Measurements from ENCODE around the gene GTF3C1. TPM values are rescaled to one million over a fixed set of nuclear protein-coding genes. Genes with fewer than 3 reads are reported as not detected.

The GTF3C1 gene
- total RNA-seq, 2 donors from 2014 or later = 164 to 233 TPM

DNA sequence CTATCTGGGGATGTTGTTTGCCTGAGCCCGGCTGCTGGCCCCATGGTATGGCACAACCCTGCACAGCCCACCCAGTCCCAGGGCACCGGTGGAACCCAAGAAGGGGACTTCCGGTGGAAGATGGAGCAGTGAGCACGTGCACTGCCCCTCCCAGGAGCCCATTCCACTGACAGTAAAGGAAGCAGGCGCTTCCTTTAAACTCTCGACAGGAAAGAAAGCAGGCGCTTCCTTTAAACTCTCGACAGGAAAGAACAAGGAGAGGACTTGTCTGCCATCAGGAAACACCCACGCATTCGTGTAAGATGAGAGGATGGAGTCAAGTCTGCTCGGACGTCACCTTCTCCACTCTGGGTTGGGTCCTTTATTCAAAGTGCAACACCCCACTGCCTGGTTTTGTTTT is 94.0 kb downstream of the GTF3C1 start:
- Histone ChIP-seq H3K9me3 (no peaks in the 10 kb centered on the region), H3K36me3 (no peaks in the 10 kb centered on the region), H3K27me3 (replicated peaks; ENCODE audit: insufficient read depth) (no peaks in the 10 kb centered on the region), H3K27ac (no peak overlapping the region), H3K4me1 (replicated peaks) (no peaks in the 10 kb centered on the region), H3K4me3 (no peak overlapping the region)
- no peak for TF ChIP-seq CTCF (IDR thresholded peaks at IDR 0.05)
- TF ChIP-seq POLR2A (IDR thresholded peaks at IDR 0.05) = no peak
- TF ChIP-seq POLR2AphosphoS5 (IDR thresholded peaks at IDR 0.05) = no peak
- no peak for DNase-seq (ENCODE audit: low spot score)
- intact Hi-C loops (cut with DNase I) = loop anchor here (5.0 kb wide), 3 partner anchors 88 to 298 kb away; no protein-coding TSS in a partner anchor
- 42% methylated on average over 12 of the region's 12 CpGs for WGBS

GRCh38 chr16:27453494-27453825 is 96.3 kb downstream of the GTF3C1 start:
- Histone ChIP-seq H3K4me3 (no peak overlapping the region), H3K36me3 (no peaks in the 10 kb centered on the region), H3K27me3 (replicated peaks; ENCODE audit: insufficient read depth) (no peaks in the 10 kb centered on the region), H3K9me3 (no peaks in the 10 kb centered on the region), H3K27ac (no peak overlapping the region), H3K4me1 (replicated peaks) (no peaks in the 10 kb centered on the region)
- no peak for DNase-seq (ENCODE audit: low spot score)
- TF ChIP-seq CTCF (IDR thresholded peaks at IDR 0.05) (no peak), POLR2AphosphoS5 (IDR thresholded peaks at IDR 0.05) (no peak), POLR2A (IDR thresholded peaks at IDR 0.05) (no peak)
- intact Hi-C loops (cut with DNase I) = no loop called here
- 100% methylated on average over 3 of the region's 3 CpGs for WGBS

GRCh38 chr16:27452569-27453493 is 96.9 kb downstream of the GTF3C1 start:
- Histone ChIP-seq H3K4me3 (no peak overlapping the region), H3K9me3 (no peaks in the 10 kb centered on the region), H3K36me3 (no peaks in the 10 kb centered on the region), H3K27ac (no peak overlapping the region), H3K27me3 (replicated peaks; ENCODE audit: insufficient read depth) (no peaks in the 10 kb centered on the region), H3K4me1 (replicated peaks) (no peaks in the 10 kb centered on the region)
- no peak for DNase-seq (ENCODE audit: low spot score)
- TF ChIP-seq POLR2AphosphoS5 (IDR thresholded peaks at IDR 0.05) = no peak
- 76% methylated on average over 16 of the region's 16 CpGs for WGBS
- intact Hi-C loops (cut with DNase I) = no loop called here

- H3K27ac ChIP-seq = no peak overlapping the region
- H3K9me3 ChIP-seq = no peaks in the 10 kb centered on the region
- intact Hi-C loops (cut with DNase I) = no loop called here
- no peaks in the 10 kb centered on the region for H3K4me1 ChIP-seq (replicated peaks)
- 8% methylated on average over 5 of the region's 5 CpGs for WGBS
- TF ChIP-seq POLR2A (IDR thresholded peaks at IDR 0.05) = no peak
- TF ChIP-seq CTCF (IDR thresholded peaks at IDR 0.05) = no peak
- TF ChIP-seq POLR2AphosphoS5 (IDR thresholded peaks at IDR 0.05) = no peak
- H3K4me3 ChIP-seq = no peak overlapping the region
- no peak for DNase-seq (ENCODE audit: low spot score)
- H3K36me3 ChIP-seq = no peaks in the 10 kb centered on the region
- H3K27me3 ChIP-seq (replicated peaks; ENCODE audit: insufficient read depth) = no peaks in the 10 kb centered on the region
Observed at GRCh38 chr16:27450196-27450549, 99.5 kb downstream of the GTF3C1 start.

DNA sequence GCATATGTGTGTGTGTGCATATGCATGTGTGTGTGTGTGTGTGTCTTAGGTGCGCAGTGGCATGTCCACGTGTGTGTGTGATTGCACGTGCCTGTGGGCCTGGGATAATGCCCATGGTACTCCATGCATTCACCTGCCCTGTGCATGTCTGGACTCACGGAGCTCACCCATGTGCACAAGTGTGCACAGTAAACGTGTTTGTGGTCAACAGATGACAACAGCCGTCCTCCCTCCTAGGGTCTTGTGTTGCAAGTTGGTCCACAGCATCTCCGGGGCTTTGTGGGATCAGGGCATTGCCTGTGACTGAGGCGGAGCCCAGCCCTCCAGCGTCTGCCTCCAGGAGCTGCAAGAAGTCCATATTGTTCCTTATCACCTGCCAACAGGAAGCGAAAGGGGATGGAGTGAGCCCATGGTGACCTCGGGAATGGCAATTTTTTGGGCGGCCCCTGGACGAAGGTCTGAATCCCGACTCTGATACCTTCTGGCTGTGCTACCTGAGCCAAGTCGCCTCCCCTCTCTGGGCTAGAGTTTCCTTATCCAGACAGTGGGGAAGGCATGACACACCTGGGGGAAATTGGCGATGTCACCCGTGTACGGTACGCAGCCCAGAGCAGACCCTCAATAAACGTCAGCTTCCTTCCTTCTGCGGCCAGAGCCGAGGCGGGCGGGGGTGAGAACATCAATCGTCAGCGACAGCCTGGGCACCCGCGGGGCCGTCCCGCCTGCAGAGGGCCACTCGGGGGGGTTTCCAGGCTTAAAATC is 100.1 kb downstream of the GTF3C1 start:
- no peak for TF ChIP-seq POLR2A (IDR thresholded peaks at IDR 0.05)
- Histone ChIP-seq H3K4me1 (replicated peaks) (no peaks in the 10 kb centered on the region), H3K27me3 (replicated peaks; ENCODE audit: insufficient read depth) (no peaks in the 10 kb centered on the region), H3K4me3 (no peak overlapping the region), H3K9me3 (no peaks in the 10 kb centered on the region), H3K36me3 (no peaks in the 10 kb centered on the region), H3K27ac (no peak overlapping the region)
- DNase-seq (ENCODE audit: low spot score) = no peak
- WGBS = 28% methylated on average over 28 of the region's 31 CpGs
- intact Hi-C loops (cut with DNase I) = no loop called here
